Hepatocyte (in vitro differentiated cells): ENCODE data around the gene OSBPL3.

Experiments used
- CTCF ChIP-seq: fragments of 200-600 bp; sonication (generic); IDR thresholded peaks from 2 replicates; pipeline ENCODE4 v1.5.1; 2016; ENCODE audit warnings: antibody characterized with exemption, mild to moderate bottlenecking; ENCODE audit not compliant: poor library complexity
- EZH2 ChIP-seq: fragments of 200-600 bp; sonication (generic); IDR thresholded peaks from 2 replicates; pipeline ENCODE4 v1.6.1; 2016; ENCODE audit warnings: antibody characterized with exemption, mild to moderate bottlenecking, borderline replicate concordance

GRCh38 chr7:24834128-24834798 lies 145.7 kb downstream of the OSBPL3 start:
- TF ChIP-seq CTCF (no peak), EZH2 (no peak)
